Prostate gland (tissue), 2 donors: Measurements from ENCODE around the gene RIPOR2. TPM values are rescaled to one million over a fixed set of nuclear protein-coding genes. Genes with fewer than 3 reads are reported as not detected.

Experiments used
- DNase-seq: peaks from one replicate; pipeline ENCODE4 v3.0.0-alpha.2; 2019; ENCODE audit warnings: low spot score
- H3K27ac ChIP-seq, 2 donors: fragments of 200-600 bp; sonication (generic); 2 replicates each; pipeline ENCODE4 v1.5.1; 2017 to 2019
- H3K27me3 ChIP-seq: fragments of 200-600 bp; sonication (generic); replicated peaks from 2 replicates; pipeline ENCODE4 v1.5.1; 2019; ENCODE audit not compliant: insufficient read depth
- H3K36me3 ChIP-seq, 2 donors: fragments of 200-600 bp; sonication (generic); 1 replicate in 1 of 2; 2 replicates in 1 of 2; pipeline versions ENCODE4 v1.5.1 to v1.8.1; 2017 to 2019
- H3K4me1 ChIP-seq: fragments of 200-600 bp; sonication (generic); replicated peaks from 2 replicates; pipeline ENCODE4 v1.5.1; 2019
- H3K4me3 ChIP-seq, 2 donors: fragments of 200-600 bp; sonication (generic); 2 replicates each; pipeline ENCODE4 v1.5.1; 2017 to 2019
- H3K9me3 ChIP-seq: fragments of 200-600 bp; sonication (generic); 2 replicates; pipeline ENCODE4 v1.5.1; 2017
- POLR2A ChIP-seq: fragments of 450-650 bp; IDR thresholded peaks from one replicate; pipeline ENCODE4 v1.6.1; 2016; ENCODE audit warnings: antibody characterized with exemption, mild to moderate bottlenecking
- POLR2AphosphoS5 ChIP-seq: sonication (generic); formaldehyde crosslinking; IDR thresholded peaks from one replicate; pipeline ENCODE4 v1.6.1; 2017; ENCODE audit warnings: antibody characterized with exemption
- WGBS: methylation state at CpG from one replicate; pipeline ENCODE4 v1.1.5; 2018; 5-methylcytosine and 5-hydroxymethylcytosine counted together
- intact Hi-C: fragments of 100-400 bp; cut with DNase I; formaldehyde crosslinking; loops from one replicate; pipeline ENCODE4 v1.14.2; 2022
- total RNA-seq, 2 donors: library from RNA; depleted of rRNA; stranded (reverse); fragments of >200 nt; gene quantifications; one replicate each; pipeline ENCODE4 v1.1.0, GENCODE V29; 2016
- TF ChIP-seq, protein P1 (sequence below), 4 experiments: fragments of 200-600 bp in 2 of 4; fragments of 450-650 bp in 2 of 4; sonication (generic) in 2 of 4; IDR thresholded peaks; 1 replicate in 3 of 4; 2 replicates in 1 of 4; pipeline ENCODE4 v1.5.1; 2016 to 2019; ENCODE audit warnings: antibody characterized with exemption in 4 of 4, mild to moderate bottlenecking in 2 of 4, moderate library complexity in 2 of 4

RIPOR2 gene
- total RNA-seq, 2 donors from 2014 or later = 16.1 to 23.7 TPM

DNA sequence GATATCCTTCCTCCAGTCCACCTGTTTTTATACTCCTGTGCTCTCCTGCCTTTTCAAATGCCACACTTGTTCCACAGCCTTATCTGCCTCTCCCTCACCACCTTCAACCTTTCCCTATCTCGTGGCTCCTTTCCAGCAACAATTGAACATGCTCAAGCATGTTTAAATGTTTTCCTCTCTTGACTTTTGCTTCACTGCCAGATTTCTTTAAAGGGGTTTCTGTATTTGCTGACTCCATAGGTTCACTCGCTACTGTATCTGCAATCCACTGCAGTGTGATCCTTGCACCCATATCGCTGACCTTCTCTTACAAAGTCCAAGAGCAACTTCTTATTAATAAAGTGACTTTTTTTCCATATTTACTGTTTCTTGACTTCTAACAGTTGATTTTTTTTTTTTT, 172.2 kb downstream of the RIPOR2 start:
- Histone ChIP-seq H3K36me3 (no peaks in the 10 kb centered on the region), H3K27me3 (no peaks in the 10 kb centered on the region), H3K4me3 (no peak overlapping the region), H3K4me1 (no peaks in the 10 kb centered on the region), H3K9me3 (no peaks in the 10 kb centered on the region), H3K27ac (no peak overlapping the region)
- DNase-seq = no peak
- TF ChIP-seq POLR2AphosphoS5 (no peak), POLR2A (no peak)
- TF ChIP-seq, protein P1, sequence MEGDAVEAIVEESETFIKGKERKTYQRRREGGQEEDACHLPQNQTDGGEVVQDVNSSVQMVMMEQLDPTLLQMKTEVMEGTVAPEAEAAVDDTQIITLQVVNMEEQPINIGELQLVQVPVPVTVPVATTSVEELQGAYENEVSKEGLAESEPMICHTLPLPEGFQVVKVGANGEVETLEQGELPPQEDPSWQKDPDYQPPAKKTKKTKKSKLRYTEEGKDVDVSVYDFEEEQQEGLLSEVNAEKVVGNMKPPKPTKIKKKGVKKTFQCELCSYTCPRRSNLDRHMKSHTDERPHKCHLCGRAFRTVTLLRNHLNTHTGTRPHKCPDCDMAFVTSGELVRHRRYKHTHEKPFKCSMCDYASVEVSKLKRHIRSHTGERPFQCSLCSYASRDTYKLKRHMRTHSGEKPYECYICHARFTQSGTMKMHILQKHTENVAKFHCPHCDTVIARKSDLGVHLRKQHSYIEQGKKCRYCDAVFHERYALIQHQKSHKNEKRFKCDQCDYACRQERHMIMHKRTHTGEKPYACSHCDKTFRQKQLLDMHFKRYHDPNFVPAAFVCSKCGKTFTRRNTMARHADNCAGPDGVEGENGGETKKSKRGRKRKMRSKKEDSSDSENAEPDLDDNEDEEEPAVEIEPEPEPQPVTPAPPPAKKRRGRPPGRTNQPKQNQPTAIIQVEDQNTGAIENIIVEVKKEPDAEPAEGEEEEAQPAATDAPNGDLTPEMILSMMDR (IDR thresholded peaks at IDR 0.05) = no peak
- WGBS = 65% methylated on average over 3 of the region's 3 CpGs
- intact Hi-C loops = no loop called here

- no peaks in the 10 kb centered on the region for H3K4me1 ChIP-seq
- no peak for TF ChIP-seq POLR2AphosphoS5
- TF ChIP-seq, protein P1 (IDR thresholded peaks at IDR 0.05) = no peak
- no peak for TF ChIP-seq POLR2A
- no peak overlapping the region for H3K4me3 ChIP-seq
- no peaks in the 10 kb centered on the region for H3K9me3 ChIP-seq
- no peak overlapping the region for H3K27ac ChIP-seq
- H3K27me3 ChIP-seq = no peaks in the 10 kb centered on the region
- no peak for DNase-seq
- H3K36me3 ChIP-seq = no peaks in the 10 kb centered on the region
- intact Hi-C loops = no loop called here
Measured at GRCh38 chr6:24761851-24762250, 173.9 kb downstream of the RIPOR2 start.

GRCh38 chr6:24761193-24761835, 174.4 kb downstream of the RIPOR2 start:
- Histone ChIP-seq H3K27me3 (no peaks in the 10 kb centered on the region), H3K4me1 (no peaks in the 10 kb centered on the region), H3K27ac (no peak overlapping the region), H3K9me3 (no peaks in the 10 kb centered on the region), H3K4me3 (no peak overlapping the region), H3K36me3 (no peaks in the 10 kb centered on the region)
- 83% methylated on average over 14 of the region's 17 CpGs for WGBS
- intact Hi-C loops = no loop called here
- DNase-seq = no peak
- TF ChIP-seq POLR2AphosphoS5 = no peak
- TF ChIP-seq, protein P1 (IDR thresholded peaks at IDR 0.05) = no peak
- TF ChIP-seq POLR2A = no peak

GRCh38 chr6:24760210-24760609, 175.6 kb downstream of the RIPOR2 start:
- no peak overlapping the region for H3K27ac ChIP-seq
- intact Hi-C loops = no loop called here
- H3K9me3 ChIP-seq = no peaks in the 10 kb centered on the region
- TF ChIP-seq, protein P1 (IDR thresholded peaks at IDR 0.05) = no peak
- TF ChIP-seq POLR2AphosphoS5 (no peak), POLR2A (no peak)
- no peaks in the 10 kb centered on the region for H3K4me1 ChIP-seq
- no peaks in the 10 kb centered on the region for H3K36me3 ChIP-seq
- DNase-seq = no peak
- H3K27me3 ChIP-seq = no peaks in the 10 kb centered on the region
- 99% methylated on average over 5 of the region's 5 CpGs for WGBS
- no peak overlapping the region for H3K4me3 ChIP-seq

- intact Hi-C loops = no loop called here
- H3K36me3 ChIP-seq = no peaks in the 10 kb centered on the region
- H3K27me3 ChIP-seq = no peaks in the 10 kb centered on the region
- WGBS = 98% methylated on average over 3 of the region's 3 CpGs
- no peak overlapping the region for H3K4me3 ChIP-seq
- no peak for DNase-seq
- TF ChIP-seq POLR2AphosphoS5 (no peak), POLR2A (no peak)
- TF ChIP-seq, protein P1 (IDR thresholded peaks at IDR 0.05) = no peak
- no peaks in the 10 kb centered on the region for H3K4me1 ChIP-seq
- H3K9me3 ChIP-seq = no peaks in the 10 kb centered on the region
- no peak overlapping the region for H3K27ac ChIP-seq
Measured at GRCh38 chr6:24759718-24760117, 176.0 kb downstream of the RIPOR2 start.
